ENCODE results near the gene CDCP2.

- TF ChIP-seq CTCF (IDR thresholded peaks at IDR 0.05) (no peak), POLR2AphosphoS5 (IDR thresholded peaks at IDR 0.05; ENCODE audit: low read depth, low read length) (no peak)
Observed at GRCh38 chr1:54193453-54193852, 40.7 kb upstream of the CDCP2 start.
